Neural progenitor cell (in vitro differentiated cells): ENCODE data around the gene GAS2L1. TPM values are rescaled to one million over a fixed set of nuclear protein-coding genes. Genes with fewer than 3 reads are reported as not detected.

ENCODE experiments used
- DNase-seq: peaks from one replicate; pipeline ENCODE4 v3.0.0-alpha.2; 2016; ENCODE audit warnings: low spot score
- H2AFZ ChIP-seq: fragments of 200-600 bp; sonication (generic); replicated peaks from 2 replicates; pipeline ENCODE4 v1.6.1; 2016; ENCODE audit warnings: antibody characterized with exemption
- H3F3A ChIP-seq: fragments of 200-600 bp; sonication (generic); 2 replicates; pipeline ENCODE4 v1.6.1; 2016; ENCODE audit warnings: antibody characterized with exemption, low read depth
- H3K27ac ChIP-seq: fragments of 200-600 bp; sonication (generic); 2 replicates; pipeline ENCODE4 v1.5.1; 2016; ENCODE audit warnings: mild to moderate bottlenecking
- H3K27me3 ChIP-seq: fragments of 200-600 bp; sonication (generic); 2 replicates; pipeline ENCODE4 v1.6.1; 2016; ENCODE audit warnings: mild to moderate bottlenecking, moderate library complexity
- H3K36me3 ChIP-seq: fragments of 200-600 bp; sonication (generic); 2 replicates; pipeline ENCODE4 v1.5.1; 2016
- H3K4me1 ChIP-seq: fragments of 200-600 bp; sonication (generic); 2 replicates; pipeline ENCODE4 v1.6.1; 2016; ENCODE audit warnings: mixed run types
- H3K4me2 ChIP-seq: fragments of 200-600 bp; sonication (generic); 2 replicates; pipeline ENCODE4 v1.6.1; 2016
- H3K4me3 ChIP-seq: fragments of 200-600 bp; sonication (generic); 2 replicates; pipeline ENCODE4 v1.5.1; 2016
- H3K79me2 ChIP-seq: fragments of 200-600 bp; sonication (generic); 2 replicates; pipeline ENCODE4 v1.6.1; 2016; ENCODE audit warnings: low read depth
- H3K9ac ChIP-seq: fragments of 200-600 bp; sonication (generic); 2 replicates; pipeline ENCODE4 v1.6.1; 2016
- H3K9me3 ChIP-seq: fragments of 200-600 bp; sonication (generic); 2 replicates; pipeline ENCODE4 v1.5.1; 2016; ENCODE audit warnings: low read depth
- H4K20me1 ChIP-seq: fragments of 200-600 bp; sonication (generic); 2 replicates; pipeline ENCODE4 v1.6.1; 2016; ENCODE audit warnings: low read depth
- H3K27ac Mint-ChIP-seq: 3 replicates; pipeline ENCODE4 v1.8.0; 2021; ENCODE audit warnings: mixed read lengths
- H3K27me3 Mint-ChIP-seq: 2 replicates; pipeline ENCODE4 v1.8.0; 2022; ENCODE audit warnings: low read depth, mild to moderate bottlenecking, inconsistent platforms, moderate library complexity, mixed read lengths; ENCODE audit not compliant: insufficient read depth
- H3K36me3 Mint-ChIP-seq: 3 replicates; pipeline ENCODE4 v1.8.0; 2021; ENCODE audit warnings: mixed read lengths
- H3K4me1 Mint-ChIP-seq: 3 replicates; pipeline ENCODE4 v1.8.0; 2021; ENCODE audit warnings: mixed read lengths
- H3K4me3 Mint-ChIP-seq: 3 replicates; pipeline ENCODE4 v1.8.0; 2021; ENCODE audit warnings: mild to moderate bottlenecking, moderate library complexity, mixed read lengths
- H3K9me3 Mint-ChIP-seq: 3 replicates; pipeline ENCODE4 v1.8.0; 2020; ENCODE audit warnings: mixed read lengths
- CTCF ChIP-seq: fragments of 200-600 bp; sonication (generic); IDR thresholded peaks from 2 replicates; pipeline ENCODE4 v1.5.1; 2017; ENCODE audit warnings: antibody characterized with exemption, mild to moderate bottlenecking
- EZH2 ChIP-seq: fragments of 200-600 bp; sonication (generic); IDR thresholded peaks from 2 replicates; pipeline ENCODE4 v1.6.1; 2017; ENCODE audit warnings: antibody characterized with exemption, mild to moderate bottlenecking, moderate library complexity
- EZH2phosphoT487 ChIP-seq: fragments of 200-600 bp; sonication (generic); IDR thresholded peaks from 2 replicates; pipeline ENCODE4 v1.6.1; 2017; ENCODE audit warnings: antibody characterized with exemption
- total RNA-seq: library from RNA; depleted of rRNA; stranded (reverse); fragments of >200 nt; gene quantifications from 2 replicates; pipeline ENCODE4 v1.2.3, GENCODE V29; 2015; ENCODE audit warnings: low replicate concordance

Gene GAS2L1
- total RNA-seq, 1 donor from 2014 or later: 0.95 TPM

GRCh38 chr22:29332886-29333496 is 26.5 kb downstream of the GAS2L1 start:
- no peaks in the 10 kb centered on the region for H3K79me2 ChIP-seq
- peaks cover 19% of the 10 kb centered on the region for H3K36me3 Mint-ChIP-seq
- no peak overlapping the region for H3K4me3 ChIP-seq
- TF ChIP-seq CTCF (no peak), EZH2 (no peak), EZH2phosphoT487 (no peak)
- no peaks in the 10 kb centered on the region for H3K36me3 ChIP-seq
- H3K4me1 Mint-ChIP-seq: peaks cover 2% of the 10 kb centered on the region
- peaks cover 4% of the 10 kb centered on the region for H3K27me3 Mint-ChIP-seq
- no peaks in the 10 kb centered on the region for H3K27me3 ChIP-seq
- H3K9me3 ChIP-seq: no peaks in the 10 kb centered on the region
- no peaks in the 10 kb centered on the region for H3K9me3 Mint-ChIP-seq
- H3K4me3 Mint-ChIP-seq: no peak overlapping the region
- no peak overlapping the region for H2AFZ ChIP-seq
- H3K4me1 ChIP-seq: no peaks in the 10 kb centered on the region
- no peaks in the 10 kb centered on the region for H4K20me1 ChIP-seq
- H3F3A ChIP-seq: no peaks in the 10 kb centered on the region
- DNase-seq: no peak
- no peak overlapping the region for H3K27ac ChIP-seq
- H3K9ac ChIP-seq: no peak overlapping the region
- H3K27ac Mint-ChIP-seq: no peak overlapping the region
- no peak overlapping the region for H3K4me2 ChIP-seq

GRCh38 chr22:29334148-29334547 is 27.7 kb downstream of the GAS2L1 start:
- Mint-ChIP-seq H3K9me3 (no peaks in the 10 kb centered on the region), H3K27ac (no peak overlapping the region), H3K4me1 (peaks cover 2% of the 10 kb centered on the region), H3K27me3 (peaks cover 4% of the 10 kb centered on the region), H3K36me3 (peaks cover 27% of the 10 kb centered on the region), H3K4me3 (no peak overlapping the region)
- Histone ChIP-seq H2AFZ (no peak overlapping the region), H3K4me2 (no peak overlapping the region), H3K27ac (no peak overlapping the region), H3K4me1 (no peaks in the 10 kb centered on the region), H4K20me1 (no peaks in the 10 kb centered on the region), H3K9me3 (no peaks in the 10 kb centered on the region), H3K79me2 (no peaks in the 10 kb centered on the region), H3K27me3 (no peaks in the 10 kb centered on the region), H3F3A (no peaks in the 10 kb centered on the region), H3K9ac (no peak overlapping the region), H3K36me3 (no peaks in the 10 kb centered on the region), H3K4me3 (no peak overlapping the region)
- DNase-seq: no peak
- TF ChIP-seq EZH2 (no peak), CTCF (no peak), EZH2phosphoT487 (no peak)

- Histone ChIP-seq H3K27ac (no peak overlapping the region), H3K36me3 (no peaks in the 10 kb centered on the region)
Measured at GRCh38 chr22:29334696-29335344, 28.4 kb downstream of the GAS2L1 start.

More at GRCh38 chr22:29334696-29335344, 28.4 kb downstream of the GAS2L1 start:
- Histone ChIP-seq H3K9me3 (no peaks in the 10 kb centered on the region), H3K4me1 (no peaks in the 10 kb centered on the region), H3K27me3 (no peaks in the 10 kb centered on the region), H3F3A (no peaks in the 10 kb centered on the region), H3K79me2 (no peaks in the 10 kb centered on the region), H3K4me3 (no peak overlapping the region), H4K20me1 (no peaks in the 10 kb centered on the region), H3K9ac (no peak overlapping the region), H2AFZ (no peak overlapping the region), H3K4me2 (no peak overlapping the region)
- peaks cover 29% of the 10 kb centered on the region for H3K36me3 Mint-ChIP-seq
- H3K4me1 Mint-ChIP-seq: peaks cover 2% of the 10 kb centered on the region
- peaks cover 4% of the 10 kb centered on the region for H3K27me3 Mint-ChIP-seq
- no peak overlapping the region for H3K4me3 Mint-ChIP-seq
- H3K27ac Mint-ChIP-seq: no peak overlapping the region
- no peak for TF ChIP-seq EZH2
- no peak for TF ChIP-seq CTCF
- no peak for TF ChIP-seq EZH2phosphoT487
- no peak for DNase-seq
- H3K9me3 Mint-ChIP-seq: no peaks in the 10 kb centered on the region
